ENCODE measurements around the gene FRMD4B.

GRCh38 chr3:69409831-69410230, 23.9 kb upstream of the FRMD4B start:
- TF ChIP-seq CTCF (IDR thresholded peaks at IDR 0.05) = no peak
- no peak for TF ChIP-seq POLR2A (IDR thresholded peaks at IDR 0.05)
